Fibroblast of skin of left quadriceps (primary cell): ENCODE measurements around the gene CTTNBP2NL.
"Not testable (repeated sequence)": the region's sequence is repeated elsewhere in the genome, so short reads cannot be mapped to it uniquely, and the experiment has no call there.

Source experiments
- DNase-seq, 2 experiments: peaks; one replicate each; pipeline ENCODE4 v3.0.0-alpha.2; 2013; ENCODE audit warnings: low read depth in 2 of 2

Gene CTTNBP2NL

GRCh38 chr1:112423666-112424065, 27.7 kb downstream of the CTTNBP2NL start:
- not testable (repeated sequence) for DNase-seq

- DNase-seq = no peak
These were observed 33.7 kb downstream of the CTTNBP2NL start for GRCh38 chr1:112429749-112430148.

DNA sequence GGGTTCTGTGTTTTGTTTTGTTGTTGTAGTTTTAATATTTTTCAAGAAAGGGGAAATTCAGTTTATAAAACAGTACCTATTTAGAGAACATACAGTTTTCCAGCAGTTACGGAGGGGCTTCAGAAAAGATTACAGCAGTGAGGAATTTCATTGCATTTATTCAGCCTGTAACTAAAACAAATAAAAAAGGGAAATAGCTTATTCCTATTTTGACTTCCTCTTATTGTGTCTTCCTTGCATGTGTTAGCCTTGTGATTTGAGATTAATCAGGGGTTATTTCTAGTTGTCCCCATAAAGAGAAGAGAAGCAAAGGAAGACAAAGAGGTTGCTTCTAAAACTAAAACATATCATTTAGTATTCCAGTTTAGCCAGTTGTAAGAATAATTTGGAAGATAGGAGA, 35.0 kb downstream of the CTTNBP2NL start:
- DNase-seq = no peak

- no peak for DNase-seq
These were observed 39.4 kb downstream of the CTTNBP2NL start for GRCh38 chr1:112435448-112435847.

GRCh38 chr1:112436384-112437156, 40.6 kb downstream of the CTTNBP2NL start:
- no peak for DNase-seq

- not testable (repeated sequence) for DNase-seq
These were observed 42.1 kb downstream of the CTTNBP2NL start for GRCh38 chr1:112438156-112438555.

GRCh38 chr1:112439592-112439991, 43.6 kb downstream of the CTTNBP2NL start:
- DNase-seq = no peak

DNA sequence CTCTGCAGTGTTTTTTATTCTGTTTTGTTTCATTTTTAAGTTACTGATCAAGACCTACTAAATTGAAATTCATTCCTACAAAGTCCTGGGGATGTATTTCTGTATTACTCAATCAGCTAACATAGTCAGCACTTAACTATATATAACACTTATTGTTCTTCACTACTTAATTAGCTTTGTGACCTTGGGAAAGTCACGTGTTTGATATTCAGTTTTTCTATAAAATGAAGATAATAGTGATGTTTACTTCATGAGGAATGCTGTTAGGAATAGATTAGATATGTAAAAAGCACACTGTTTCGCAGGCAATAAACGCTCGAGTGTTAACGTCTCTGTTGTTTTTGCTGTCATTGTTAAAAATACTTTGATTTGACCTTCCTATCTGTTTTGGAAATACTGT, 44.6 kb downstream of the CTTNBP2NL start:
- DNase-seq = no peak

- DNase-seq = no peak
These were observed 48.3 kb downstream of the CTTNBP2NL start for GRCh38 chr1:112444269-112444668.

DNA sequence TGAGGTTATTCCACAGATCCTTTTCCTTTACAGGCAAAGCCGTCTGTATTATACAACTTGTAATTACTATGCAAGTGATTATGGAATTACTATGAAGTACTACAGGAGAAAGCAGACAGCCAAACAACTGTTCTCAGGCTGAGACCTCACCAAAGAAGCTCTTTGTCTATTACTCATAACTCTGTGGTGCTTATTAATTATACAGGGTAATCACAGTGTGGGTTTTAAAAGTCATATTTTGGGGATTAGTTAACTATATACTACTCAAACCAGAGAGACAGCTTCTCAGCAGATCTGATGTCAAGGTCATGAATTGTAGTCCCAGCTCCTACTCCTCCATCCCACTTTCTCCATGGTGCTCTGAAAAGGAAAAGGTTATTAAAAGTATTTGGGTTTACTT, 49.6 kb downstream of the CTTNBP2NL start:
- DNase-seq = no peak

DNA sequence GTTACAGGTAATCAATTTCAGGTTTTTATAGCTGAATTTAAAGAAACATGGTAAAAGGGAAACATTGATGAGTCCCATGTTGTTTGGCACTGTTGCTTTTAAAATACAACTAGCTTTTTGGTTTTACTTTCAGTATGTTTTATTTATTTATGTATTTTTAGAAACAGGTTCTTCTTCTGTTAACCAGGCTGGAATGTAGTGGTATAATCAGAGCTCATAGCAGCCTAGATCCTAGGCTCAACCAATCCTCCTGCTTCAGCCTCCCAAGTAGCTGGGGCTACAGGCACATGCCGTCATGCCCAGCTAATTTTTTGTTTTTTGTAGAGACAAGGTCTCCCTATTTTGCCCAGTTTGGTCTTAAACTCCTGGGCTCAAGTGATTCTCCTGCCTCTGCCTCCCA, 50.4 kb downstream of the CTTNBP2NL start:
- DNase-seq = no peak

DNA sequence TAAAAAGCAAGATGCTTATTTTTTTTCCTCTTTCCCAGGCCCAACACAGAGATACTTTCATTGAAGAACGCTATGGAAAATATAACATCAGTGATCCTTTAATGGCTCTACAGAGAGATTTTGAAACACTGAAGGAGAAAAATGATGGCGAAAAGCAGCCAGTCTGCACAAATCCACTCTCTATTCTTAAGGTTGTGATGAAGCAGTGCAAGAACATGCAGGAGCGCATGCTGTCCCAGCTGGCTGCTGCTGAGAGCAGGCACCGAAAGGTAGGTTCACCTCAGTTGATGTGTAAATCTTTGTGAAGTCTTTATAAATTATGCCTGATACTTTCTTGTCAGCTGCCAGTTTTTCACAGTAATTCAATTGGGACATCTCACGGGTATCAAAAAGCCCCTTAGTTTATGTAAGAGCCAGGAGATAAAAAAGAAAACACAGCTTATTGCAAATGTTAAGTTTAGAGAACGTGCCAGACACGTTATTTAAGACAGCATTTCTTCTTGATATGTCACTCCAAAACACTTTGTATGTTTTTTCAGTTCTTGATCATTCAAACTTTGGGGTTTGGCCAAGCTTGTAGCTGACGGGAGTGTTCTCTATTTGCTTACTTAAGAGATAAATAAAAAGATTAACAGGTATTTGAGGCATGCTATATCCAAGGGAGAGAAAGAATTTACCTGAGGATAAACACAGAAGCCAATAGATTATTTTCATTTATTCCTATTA, 53.1 kb downstream of the CTTNBP2NL start:
- DNase-seq = no peak

DNA sequence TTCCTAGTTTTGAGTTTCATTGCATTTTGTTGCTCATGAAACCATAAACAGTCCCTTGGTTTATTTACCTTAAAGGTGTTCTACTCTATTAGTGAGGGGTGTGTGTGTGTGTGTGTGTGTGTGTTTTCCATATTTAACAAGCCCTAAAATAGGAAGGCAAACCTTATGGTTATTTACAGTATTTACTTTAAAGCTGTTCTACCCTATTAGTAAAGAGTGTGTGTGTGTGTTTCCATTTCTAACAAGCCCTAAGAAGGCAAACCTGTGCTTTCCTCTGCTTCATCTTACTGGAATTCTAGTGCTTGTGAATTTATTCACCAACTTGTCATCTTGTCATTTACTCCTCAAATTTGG, 53.6 kb downstream of the CTTNBP2NL start:
- no peak for DNase-seq

- no peak for DNase-seq
These were observed 54.8 kb downstream of the CTTNBP2NL start for GRCh38 chr1:112450773-112451172.

DNA sequence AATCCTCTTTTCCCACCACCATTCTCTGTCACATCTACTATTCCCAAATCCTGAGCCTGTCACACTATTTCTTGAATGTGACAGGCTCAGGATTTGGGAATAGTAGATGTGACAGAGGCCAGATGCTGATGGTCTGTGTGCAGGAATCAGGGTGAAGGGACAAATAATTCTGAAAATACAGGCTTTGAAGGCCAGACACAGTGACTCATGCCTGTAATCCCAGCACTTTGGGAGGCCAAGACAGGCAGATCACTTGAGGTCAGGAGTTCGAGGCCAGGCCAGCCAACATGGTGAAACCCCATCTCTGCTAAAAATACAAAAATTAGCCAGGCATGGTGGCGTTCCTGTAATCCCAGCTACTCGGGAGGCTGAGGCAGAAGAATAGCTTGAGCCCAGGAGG, 55.3 kb downstream of the CTTNBP2NL start:
- DNase-seq = not testable (repeated sequence)

DNA sequence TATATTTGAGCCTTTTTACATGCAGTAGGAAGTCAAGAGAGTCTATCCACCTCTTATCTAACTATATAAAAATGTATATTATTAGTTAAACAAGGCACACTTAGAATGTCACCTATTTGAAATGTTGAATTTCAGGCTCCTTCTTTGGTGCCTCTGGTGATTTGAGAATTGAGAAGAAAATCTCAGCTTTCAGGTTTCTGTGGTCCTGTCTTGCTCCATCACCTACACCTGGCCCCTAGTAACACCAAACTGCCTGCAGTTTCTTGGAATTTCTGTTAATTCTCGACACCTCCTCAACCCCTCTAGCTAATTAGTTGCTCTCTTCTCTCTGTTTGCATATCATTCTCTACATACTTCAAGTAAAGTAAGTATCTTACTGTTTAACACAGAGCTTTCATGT, 57.9 kb downstream of the CTTNBP2NL start:
- no peak for DNase-seq

GRCh38 chr1:112454316-112454715, 58.3 kb downstream of the CTTNBP2NL start:
- no peak for DNase-seq

- DNase-seq = no peak
These were observed 61.2 kb downstream of the CTTNBP2NL start for GRCh38 chr1:112457241-112457640.

DNA sequence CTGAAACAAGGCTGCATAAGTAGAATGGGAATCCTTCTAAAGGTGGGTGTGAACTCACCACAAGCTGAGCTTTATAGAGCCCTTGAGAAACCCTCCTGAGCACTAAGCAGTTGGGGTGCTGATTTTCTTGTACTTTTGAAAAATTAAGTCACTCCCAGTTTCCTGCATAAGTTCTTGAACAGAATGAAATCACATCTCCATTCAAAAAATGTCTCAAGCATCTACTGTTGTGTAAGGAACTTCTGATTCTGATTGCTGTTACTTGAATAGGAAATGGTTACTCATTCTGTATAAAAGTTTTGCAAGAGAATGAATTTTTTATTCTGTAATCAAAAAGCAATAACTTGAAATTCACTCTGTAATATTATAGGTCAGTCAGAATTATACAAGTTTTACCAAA, 61.9 kb downstream of the CTTNBP2NL start:
- DNase-seq = no peak

- no peak for DNase-seq
These were observed 62.7 kb downstream of the CTTNBP2NL start for GRCh38 chr1:112458756-112459155.

GRCh38 chr1:112460615-112461014, 64.6 kb downstream of the CTTNBP2NL start:
- DNase-seq = no peak

DNA sequence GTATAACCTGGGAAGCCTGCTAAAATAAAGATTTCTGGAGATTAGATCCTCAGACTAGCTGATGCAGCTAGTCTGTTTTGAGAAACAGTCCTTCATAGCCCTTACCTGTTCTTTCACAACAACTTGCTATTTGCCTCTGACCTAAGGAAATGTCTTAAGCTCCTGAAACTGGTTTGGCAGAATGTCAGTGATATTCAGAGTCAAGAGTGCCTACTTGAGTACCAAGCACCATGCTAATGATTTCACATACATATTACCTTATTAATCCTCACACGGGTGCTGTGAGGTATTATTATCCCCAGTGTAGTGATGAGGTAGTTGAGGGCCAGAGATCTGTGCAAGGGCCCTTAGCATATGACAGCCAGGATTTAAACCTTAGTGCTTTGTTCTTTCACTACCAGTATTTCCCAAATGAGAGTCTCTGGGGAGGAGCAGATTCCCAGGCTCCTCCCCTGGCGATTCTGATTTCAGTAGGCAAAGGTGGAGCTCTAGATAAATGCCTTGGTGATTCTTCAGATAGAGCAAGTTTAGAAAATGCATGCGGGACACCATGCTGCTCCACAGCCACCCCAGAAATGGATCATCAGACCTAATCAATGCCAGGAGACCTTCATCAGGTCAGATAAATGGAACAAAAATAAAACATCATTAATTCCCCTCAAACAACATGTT, 65.3 kb downstream of the CTTNBP2NL start:
- DNase-seq = no peak

DNA sequence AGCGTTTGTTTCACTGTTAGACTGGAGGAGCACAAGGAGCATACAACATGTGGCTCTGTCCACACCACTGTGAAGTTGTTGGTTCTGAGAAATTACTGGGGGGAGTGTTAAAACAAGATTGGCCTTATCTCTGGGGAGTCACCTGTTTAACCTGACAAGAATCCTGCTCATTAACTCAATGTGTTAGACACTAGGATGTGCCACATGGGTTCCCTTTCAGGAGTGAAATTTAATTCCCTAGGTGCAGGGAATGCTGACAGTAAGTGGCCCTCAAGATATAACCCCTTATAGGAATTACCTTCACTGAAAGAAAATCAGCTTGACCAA, 66.9 kb downstream of the CTTNBP2NL start:
- no peak for DNase-seq
